Upper lobe of left lung (tissue), 4 donors: ENCODE measurements around the gene CLNK.

Experiments
- EP300 ChIP-seq, 4 donors: sonication (generic); formaldehyde crosslinking; IDR thresholded peaks; one replicate each; pipeline ENCODE4 v1.5.1; 2017; ENCODE audit warnings: antibody characterized with exemption in 4 of 4, control low read depth in 2 of 4
- POLR2A ChIP-seq, 4 donors: fragments of 450-650 bp; IDR thresholded peaks; one replicate each; pipeline ENCODE4 v1.5.1; 2016 to 2017; ENCODE audit warnings: antibody characterized with exemption in 4 of 4, mild to moderate bottlenecking in 2 of 4
- POLR2AphosphoS5 ChIP-seq, 2 donors: sonication (generic); formaldehyde crosslinking; IDR thresholded peaks; one replicate each; pipeline ENCODE4 v1.5.1; 2017; ENCODE audit warnings: antibody characterized with exemption in 2 of 2
- TF ChIP-seq, protein P1 (sequence below), 6 experiments: fragments of 450-650 bp in 4 of 6; fragments of 200-600 bp in 2 of 6; sonication (generic) in 2 of 6; IDR thresholded peaks; one replicate each; pipeline ENCODE4 v1.5.1; 2016 to 2019; ENCODE audit warnings: antibody characterized with exemption in 6 of 6

DNA sequence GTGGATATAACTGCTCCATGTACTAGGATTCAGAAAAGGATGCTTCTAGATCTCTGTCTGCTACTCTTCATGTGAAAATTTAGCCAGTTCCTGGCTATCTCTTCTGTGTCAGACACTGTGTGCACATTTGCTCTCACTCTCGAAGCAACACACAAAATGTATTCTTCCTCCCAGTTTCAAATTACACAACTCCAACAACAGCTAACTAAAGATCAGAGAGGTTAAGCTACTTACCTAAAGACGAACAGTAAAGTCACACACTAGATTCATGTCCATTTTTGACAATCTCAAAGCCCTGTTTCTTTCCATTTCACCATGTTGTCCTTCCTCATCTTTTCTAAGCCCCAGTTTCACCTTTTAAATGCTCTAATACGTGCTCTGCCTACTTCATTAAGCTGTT, 2.2 kb downstream of the CLNK start:
- TF ChIP-seq, protein P1, sequence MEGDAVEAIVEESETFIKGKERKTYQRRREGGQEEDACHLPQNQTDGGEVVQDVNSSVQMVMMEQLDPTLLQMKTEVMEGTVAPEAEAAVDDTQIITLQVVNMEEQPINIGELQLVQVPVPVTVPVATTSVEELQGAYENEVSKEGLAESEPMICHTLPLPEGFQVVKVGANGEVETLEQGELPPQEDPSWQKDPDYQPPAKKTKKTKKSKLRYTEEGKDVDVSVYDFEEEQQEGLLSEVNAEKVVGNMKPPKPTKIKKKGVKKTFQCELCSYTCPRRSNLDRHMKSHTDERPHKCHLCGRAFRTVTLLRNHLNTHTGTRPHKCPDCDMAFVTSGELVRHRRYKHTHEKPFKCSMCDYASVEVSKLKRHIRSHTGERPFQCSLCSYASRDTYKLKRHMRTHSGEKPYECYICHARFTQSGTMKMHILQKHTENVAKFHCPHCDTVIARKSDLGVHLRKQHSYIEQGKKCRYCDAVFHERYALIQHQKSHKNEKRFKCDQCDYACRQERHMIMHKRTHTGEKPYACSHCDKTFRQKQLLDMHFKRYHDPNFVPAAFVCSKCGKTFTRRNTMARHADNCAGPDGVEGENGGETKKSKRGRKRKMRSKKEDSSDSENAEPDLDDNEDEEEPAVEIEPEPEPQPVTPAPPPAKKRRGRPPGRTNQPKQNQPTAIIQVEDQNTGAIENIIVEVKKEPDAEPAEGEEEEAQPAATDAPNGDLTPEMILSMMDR (IDR thresholded peaks at IDR 0.05), result no peak
- TF ChIP-seq POLR2AphosphoS5 (IDR thresholded peaks at IDR 0.05), result no peak
- no peak for TF ChIP-seq EP300 (IDR thresholded peaks at IDR 0.05)
- TF ChIP-seq POLR2A (IDR thresholded peaks at IDR 0.05), result no peak
